Testis (tissue), 2 donors: ENCODE data around the gene ACBD4.

ENCODE experiments used
- CTCF ChIP-seq, 3 experiments: fragments of 450-650 bp in 2 of 3; fragments of 200-600 bp in 1 of 3; sonication (generic) in 1 of 3; IDR thresholded peaks; one replicate each; pipeline ENCODE4 v1.5.1; 2016 to 2019; ENCODE audit warnings: antibody characterized with exemption in 3 of 3, mild to moderate bottlenecking in 2 of 3, moderate library complexity in 1 of 3
- POLR2A ChIP-seq: fragments of 450-650 bp; IDR thresholded peaks from one replicate; pipeline ENCODE4 v1.6.1; 2017; ENCODE audit warnings: antibody characterized with exemption, mild to moderate bottlenecking, moderate library complexity

- TF ChIP-seq POLR2A, result peak; percentile 99
- no peak for TF ChIP-seq CTCF (IDR thresholded peaks at IDR 0.05)
These were observed 12.9 kb downstream of the ACBD4 start, which contains the start of gene HEXIM1 for GRCh38 chr17:45148183-45149036.
